HepG2 (cell line): Measurements from ENCODE around the gene SLC12A5. TPM values are rescaled to one million over a fixed set of nuclear protein-coding genes. Genes with fewer than 3 reads are reported as not detected.

Experiments used
- EEA1 ChIP-seq: sonication (generic); formaldehyde crosslinking; IDR thresholded peaks from 2 replicates; pipeline ENCODE4 v1.5.1; 2020; ENCODE audit warnings: mild to moderate bottlenecking, missing genetic modification reagents, borderline replicate concordance
- ELF1 ChIP-seq: sonication (generic); formaldehyde crosslinking; IDR thresholded peaks from 2 replicates; pipeline ENCODE4 v1.4.0; 2020; ENCODE audit warnings: missing genetic modification reagents
- GTF2F1 ChIP-seq: fragments of 150-350 bp; IDR thresholded peaks from 2 replicates; pipeline ENCODE4 v1.6.1; 2014; ENCODE audit warnings: low read length
- HIVEP1 ChIP-seq: sonication (generic); formaldehyde crosslinking; IDR thresholded peaks from 2 replicates; pipeline ENCODE4 v1.4.0; 2020; ENCODE audit warnings: mild to moderate bottlenecking, missing genetic modification reagents
- HNRNPLL ChIP-seq: fragments of 200-400 bp; formaldehyde crosslinking; IDR thresholded peaks from 2 replicates; pipeline ENCODE4 v1.6.1; 2017; ENCODE audit warnings: mild to moderate bottlenecking, low read depth, low read length; ENCODE audit not compliant: poor library complexity, severe bottlenecking
- KAT2B ChIP-seq: fragments of 150-350 bp; IDR thresholded peaks from 2 replicates; pipeline ENCODE4 v1.6.1; 2014; ENCODE audit warnings: low read depth, low read length, borderline replicate concordance
- KLF6 ChIP-seq: IDR thresholded peaks from 2 replicates; pipeline ENCODE4 v1.8.0; 2016; ENCODE audit warnings: missing biosample characterization, missing genetic modification reagents
- MXD4 ChIP-seq: IDR thresholded peaks from 2 replicates; pipeline ENCODE4 v1.6.1; 2016; ENCODE audit warnings: mild to moderate bottlenecking, missing biosample characterization, missing genetic modification reagents
- NR2F1 ChIP-seq, 2 experiments: fragments of 450-650 bp in 1 of 2; formaldehyde crosslinking in 1 of 2; IDR thresholded peaks; 2 replicates each; pipeline versions ENCODE4 v1.5.0 to v1.6.1; 2016 to 2020; ENCODE audit warnings: mild to moderate bottlenecking in 1 of 2, missing compliant biosample characterization in 1 of 2, missing genetic modification reagents in 1 of 2, moderate library complexity in 1 of 2
- PRMT3 ChIP-seq: sonication (generic); formaldehyde crosslinking; IDR thresholded peaks from 2 replicates; pipeline ENCODE4 v1.8.1; 2022; ENCODE audit warnings: low read depth, mild to moderate bottlenecking, moderate library complexity, missing genetic modification reagents, borderline replicate concordance
- PTBP1 ChIP-seq: fragments of 200-400 bp; formaldehyde crosslinking; IDR thresholded peaks from 2 replicates; pipeline ENCODE4 v1.6.1; 2018; ENCODE audit warnings: low read length, low read depth; ENCODE audit not compliant: poor library complexity, severe bottlenecking
- SAP130 ChIP-seq: IDR thresholded peaks from 2 replicates; pipeline ENCODE4 v1.6.1; 2016; ENCODE audit warnings: low read depth
- SIN3A ChIP-seq: IDR thresholded peaks from 2 replicates; pipeline ENCODE4 v1.6.1; 2011; ENCODE audit warnings: low read depth, mild to moderate bottlenecking, control low read depth, low read length, borderline replicate concordance
- SKI ChIP-seq: fragments of 450-650 bp; IDR thresholded peaks from one replicate; pipeline ENCODE4 v1.6.1; 2018; ENCODE audit warnings: mild to moderate bottlenecking; ENCODE audit not compliant: partially characterized antibody
- SP1 ChIP-seq, 2 experiments: fragments of 450-650 bp in 1 of 2; sonication (generic) in 1 of 2; formaldehyde crosslinking in 1 of 2; IDR thresholded peaks; 2 replicates each; pipeline versions ENCODE4 v1.4.0 to v1.6.1; 2016 to 2020; ENCODE audit warnings: missing genetic modification reagents in 1 of 2
- ZFYVE20 ChIP-seq: sonication (generic); formaldehyde crosslinking; IDR thresholded peaks from 2 replicates; pipeline ENCODE4 v1.8.0; 2023; ENCODE audit warnings: low read depth, mild to moderate bottlenecking, moderate library complexity, missing genetic modification reagents, borderline replicate concordance
- ZNF33A ChIP-seq: sonication (generic); formaldehyde crosslinking; IDR thresholded peaks from 2 replicates; pipeline ENCODE4 v1.5.1; 2020; ENCODE audit warnings: missing genetic modification reagents, mild to moderate bottlenecking, moderate library complexity, borderline replicate concordance
- ZNF446 ChIP-seq: sonication (generic); formaldehyde crosslinking; IDR thresholded peaks from 2 replicates; pipeline ENCODE4 v1.5.0; 2020; ENCODE audit warnings: mild to moderate bottlenecking, missing genetic modification reagents
- ZNF619 ChIP-seq: sonication (generic); formaldehyde crosslinking; IDR thresholded peaks from 2 replicates; pipeline ENCODE4 v1.4.0; 2020; ENCODE audit warnings: mild to moderate bottlenecking, missing genetic modification reagents
- ZNF7 ChIP-seq: IDR thresholded peaks from 2 replicates; pipeline ENCODE4 v1.6.1; 2016; ENCODE audit warnings: missing biosample characterization, missing genetic modification reagents
- ZNF850 ChIP-seq: sonication (generic); formaldehyde crosslinking; conservative IDR thresholded peaks from 2 replicates; pipeline ENCODE4 v1.9.0; 2021; ENCODE audit warnings: mild to moderate bottlenecking, missing genetic modification reagents
- polyA plus RNA-seq, 8 experiments: library from polyadenylated mRNA; depleted of rRNA in 3 of 8; stranded (reverse) in 7 of 8; unstranded in 1 of 8; fragments of >200 nt; fragmentation: Illumina TruSeq in 4 of 8; extraction: Trizol in 4 of 8; gene quantifications; 2 replicates each; pipeline versions ENCODE4 v1.2.1 to v1.2.3, GENCODE V29; 2011 to 2016; ENCODE audit warnings: low read depth in 4 of 8, missing spikeins in 1 of 8, mixed read lengths in 1 of 8; ENCODE audit not compliant: insufficient read depth in 1 of 8
- total RNA-seq, 5 experiments: library from RNA; depleted of rRNA; stranded (reverse); fragments of >200 nt; fragmentation: Illumina TruSeq; extraction: Trizol; gene quantifications; 2 replicates each; pipeline ENCODE4 v1.2.3, GENCODE V29; 2016; ENCODE audit warnings: low read depth in 1 of 5
- TF ChIP-seq, protein P1 (sequence below): sonication (generic); formaldehyde crosslinking; IDR thresholded peaks from 2 replicates; pipeline ENCODE4 v1.5.0; 2020; ENCODE audit warnings: missing genetic modification reagents, mild to moderate bottlenecking, borderline replicate concordance
- TF ChIP-seq, protein P2 (sequence below): sonication (generic); formaldehyde crosslinking; IDR thresholded peaks from 2 replicates; pipeline ENCODE4 v1.4.0; 2020; ENCODE audit warnings: mild to moderate bottlenecking, missing genetic modification reagents, borderline replicate concordance
- TF ChIP-seq, protein P3 (sequence below): sonication (generic); formaldehyde crosslinking; IDR thresholded peaks from 2 replicates; pipeline ENCODE4 v1.5.0; 2020; ENCODE audit warnings: missing genetic modification reagents
- TF ChIP-seq, protein P4 (sequence below): sonication (generic); formaldehyde crosslinking; IDR thresholded peaks from 2 replicates; pipeline ENCODE4 v1.4.0; 2020; ENCODE audit warnings: missing genetic modification reagents

The SLC12A5 gene
- total and polyA plus RNA-seq, 2 of the 13 experiments (the other 11 are each of a cell fraction or from before 2014, with no cell fraction given) = 4.3 to 5.4 TPM

DNA sequence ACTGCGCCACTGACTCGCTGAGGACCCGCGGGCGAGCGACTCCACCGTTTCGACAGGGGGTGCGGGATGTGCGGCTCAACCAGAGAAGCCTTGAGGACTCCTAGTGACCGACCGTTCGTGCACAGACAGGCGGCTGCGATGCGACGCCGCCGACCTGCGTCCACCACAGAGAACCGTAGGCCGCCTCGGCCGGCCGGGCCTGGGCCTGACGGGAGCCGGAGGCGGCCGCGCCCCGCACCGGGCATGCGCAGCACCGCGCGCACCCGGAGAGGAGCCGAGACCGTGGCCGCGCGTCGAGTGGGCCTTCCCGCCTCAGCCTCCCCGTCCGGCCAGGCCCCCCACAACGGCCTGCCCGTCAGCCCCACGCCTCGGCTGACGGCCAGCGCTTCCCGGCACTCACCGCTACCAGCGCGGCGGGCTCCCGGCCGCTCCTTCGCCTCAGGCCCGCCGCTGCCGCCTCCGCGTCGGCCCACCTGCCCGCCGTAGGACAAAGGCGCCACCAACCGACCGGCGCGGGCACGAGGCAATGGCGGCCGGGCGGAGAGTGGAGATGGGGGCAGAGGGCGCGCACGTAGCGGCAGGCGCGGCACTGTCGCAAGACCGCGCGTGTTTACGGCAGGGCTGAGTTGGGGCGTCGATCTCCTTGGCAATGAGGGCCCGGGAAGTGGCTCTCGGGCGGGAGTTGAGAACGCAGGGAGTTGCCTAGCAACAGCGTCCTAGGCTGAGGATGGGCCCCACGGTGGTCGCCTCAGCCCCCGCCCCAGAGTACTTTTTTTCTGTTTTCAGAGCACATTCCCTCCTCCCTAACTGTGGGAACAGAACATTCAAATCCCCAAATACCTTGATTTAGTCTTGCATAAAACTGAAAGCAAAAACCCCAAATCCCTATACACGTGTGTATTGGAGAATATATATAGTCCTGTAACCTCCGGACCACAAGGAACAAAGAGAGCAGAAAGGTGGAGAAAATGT is 60.7 kb downstream of the SLC12A5 start, which contains the start of gene NCOA5 (continued):
- TF ChIP-seq ZFYVE20 (CRISPR knock-in tag) (peak; percentile 81; the same call in 1 of the 2 replicates), ZNF850 (CRISPR knock-in tag) (peak; percentile 96; the same call in 1 of the 2 replicates), EEA1 (CRISPR knock-in tag) (peak; percentile 86; the same call in 1 of the 2 replicates), GTF2F1 (peak; percentile 61; the same call in 1 of the 2 replicates), SAP130 (CRISPR knock-in tag) (peak; percentile 99), ZNF7 (CRISPR knock-in tag) (peak; percentile 13), ELF1 (peak; percentile 88), SP1 (IDR thresholded peaks at IDR 0.05) (no peak), SP1 (CRISPR knock-in tag; IDR thresholded peaks at IDR 0.05) (peak; percentile 82), HIVEP1 (CRISPR knock-in tag) (peak; percentile 6; the same call in 1 of the 2 replicates), PTBP1 (peak; percentile 40), ZNF33A (CRISPR knock-in tag) (no peak), KAT2B (no peak), ZNF446 (CRISPR knock-in tag) (peak; percentile 95; the same call in 1 of the 2 replicates), HNRNPLL (peak; percentile 97), SKI (peak; percentile 94), MXD4 (CRISPR knock-in tag) (peak; percentile 96), NR2F1 (CRISPR knock-in tag; IDR thresholded peaks at IDR 0.05) (peak; percentile 66 to 81; a peak in 2 of 4 replicates), ZNF619 (CRISPR knock-in tag) (peak; percentile 99), KLF6 (peak; percentile 99), SIN3A (peak; percentile 97), PRMT3 (CRISPR knock-in tag) (no peak)
- TF ChIP-seq, protein P1, sequence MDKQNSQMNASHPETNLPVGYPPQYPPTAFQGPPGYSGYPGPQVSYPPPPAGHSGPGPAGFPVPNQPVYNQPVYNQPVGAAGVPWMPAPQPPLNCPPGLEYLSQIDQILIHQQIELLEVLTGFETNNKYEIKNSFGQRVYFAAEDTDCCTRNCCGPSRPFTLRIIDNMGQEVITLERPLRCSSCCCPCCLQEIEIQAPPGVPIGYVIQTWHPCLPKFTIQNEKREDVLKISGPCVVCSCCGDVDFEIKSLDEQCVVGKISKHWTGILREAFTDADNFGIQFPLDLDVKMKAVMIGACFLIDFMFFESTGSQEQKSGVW (CRISPR knock-in tag) = no peak
- TF ChIP-seq, protein P2, sequence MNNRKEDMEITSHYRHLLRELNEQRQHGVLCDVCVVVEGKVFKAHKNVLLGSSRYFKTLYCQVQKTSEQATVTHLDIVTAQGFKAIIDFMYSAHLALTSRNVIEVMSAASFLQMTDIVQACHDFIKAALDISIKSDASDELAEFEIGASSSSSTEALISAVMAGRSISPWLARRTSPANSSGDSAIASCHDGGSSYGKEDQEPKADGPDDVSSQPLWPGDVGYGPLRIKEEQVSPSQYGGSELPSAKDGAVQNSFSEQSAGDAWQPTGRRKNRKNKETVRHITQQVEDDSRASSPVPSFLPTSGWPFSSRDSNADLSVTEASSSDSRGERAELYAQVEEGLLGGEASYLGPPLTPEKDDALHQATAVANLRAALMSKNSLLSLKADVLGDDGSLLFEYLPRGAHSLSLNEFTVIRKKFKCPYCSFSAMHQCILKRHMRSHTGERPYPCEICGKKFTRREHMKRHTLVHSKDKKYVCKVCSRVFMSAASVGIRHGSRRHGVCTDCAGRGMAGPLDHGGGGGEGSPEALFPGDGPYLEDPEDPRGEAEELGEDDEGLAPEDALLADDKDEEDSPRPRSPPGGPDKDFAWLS (CRISPR knock-in tag) = no peak; the same call in 1 of the 2 replicates
- TF ChIP-seq, protein P3, sequence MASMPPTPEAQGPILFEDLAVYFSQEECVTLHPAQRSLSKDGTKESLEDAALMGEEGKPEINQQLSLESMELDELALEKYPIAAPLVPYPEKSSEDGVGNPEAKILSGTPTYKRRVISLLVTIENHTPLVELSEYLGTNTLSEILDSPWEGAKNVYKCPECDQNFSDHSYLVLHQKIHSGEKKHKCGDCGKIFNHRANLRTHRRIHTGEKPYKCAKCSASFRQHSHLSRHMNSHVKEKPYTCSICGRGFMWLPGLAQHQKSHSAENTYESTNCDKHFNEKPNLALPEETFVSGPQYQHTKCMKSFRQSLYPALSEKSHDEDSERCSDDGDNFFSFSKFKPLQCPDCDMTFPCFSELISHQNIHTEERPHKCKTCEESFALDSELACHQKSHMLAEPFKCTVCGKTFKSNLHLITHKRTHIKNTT (CRISPR knock-in tag) = no peak
- TF ChIP-seq, protein P4, sequence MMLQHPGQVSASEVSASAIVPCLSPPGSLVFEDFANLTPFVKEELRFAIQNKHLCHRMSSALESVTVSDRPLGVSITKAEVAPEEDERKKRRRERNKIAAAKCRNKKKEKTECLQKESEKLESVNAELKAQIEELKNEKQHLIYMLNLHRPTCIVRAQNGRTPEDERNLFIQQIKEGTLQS (CRISPR knock-in tag) = peak; percentile 77
